Sigmoid colon (tissue), 7 donors: Measurements from ENCODE around the gene SNX5. TPM values are rescaled to one million over a fixed set of nuclear protein-coding genes. Genes with fewer than 3 reads are reported as not detected.

Experiments used
- DNase-seq: peaks from one replicate; pipeline ENCODE4 v3.0.0-alpha.2; 2019
- H3K27ac ChIP-seq, 4 donors: fragments of 200-600 bp; sonication (generic); one replicate each; pipeline ENCODE4 v1.5.1; 2016 to 2019; ENCODE audit warnings: mild to moderate bottlenecking in 1 of 4
- H3K27me3 ChIP-seq, 3 donors: fragments of 200-600 bp; sonication (generic); one replicate each; pipeline ENCODE4 v1.5.1; 2019; ENCODE audit warnings: mild to moderate bottlenecking in 1 of 3
- H3K36me3 ChIP-seq, 4 donors: fragments of 200-600 bp; sonication (generic); one replicate each; pipeline ENCODE4 v1.5.1; 2016 to 2019
- H3K4me1 ChIP-seq, 4 donors: fragments of 200-600 bp; sonication (generic); one replicate each; pipeline ENCODE4 v1.5.1; 2017 to 2019
- H3K4me3 ChIP-seq, 4 donors: fragments of 200-600 bp; sonication (generic); one replicate each; pipeline ENCODE4 v1.5.1; 2017 to 2019; ENCODE audit warnings: mild to moderate bottlenecking in 2 of 4, moderate library complexity in 1 of 4
- H3K9me3 ChIP-seq, 4 donors: fragments of 200-600 bp in 3 of 4; sonication (generic) in 3 of 4; one replicate each; pipeline versions ENCODE4 v1.5.1 to v1.6.1; 2013 to 2019
- EP300 ChIP-seq, 4 donors: sonication (generic); formaldehyde crosslinking; IDR thresholded peaks; one replicate each; pipeline ENCODE4 v1.6.1; 2017; ENCODE audit warnings: antibody characterized with exemption in 4 of 4
- POLR2A ChIP-seq, 2 donors: fragments of 450-650 bp; IDR thresholded peaks; one replicate each; pipeline ENCODE4 v1.6.1; 2016; ENCODE audit warnings: antibody characterized with exemption in 2 of 2, mild to moderate bottlenecking in 2 of 2, moderate library complexity in 2 of 2
- POLR2AphosphoS5 ChIP-seq, 4 donors: sonication (generic); formaldehyde crosslinking; IDR thresholded peaks; one replicate each; pipeline ENCODE4 v1.6.1; 2017; ENCODE audit warnings: antibody characterized with exemption in 4 of 4
- WGBS, 2 donors: extraction: QIAGEN DNeasy Blood & Tissue Kit; methylation state at CpG; one replicate each; pipeline ENCODE4 v1.1.7; 2013; 5-methylcytosine and 5-hydroxymethylcytosine counted together
- intact Hi-C: fragments of 100-400 bp; cut with DNase I; formaldehyde crosslinking; loops from one replicate; pipeline ENCODE4 v1.15.1; 2023
- polyA plus RNA-seq, 3 donors: library from polyadenylated mRNA; stranded (reverse); fragments of 200-250 nt; gene quantifications; one replicate each; pipeline ENCODE4 v1.2.3, GENCODE V29; 2013
- total RNA-seq, 4 donors: library from RNA; depleted of rRNA; stranded (reverse); fragments of >200 nt; gene quantifications; one replicate each; pipeline ENCODE4 v1.1.0, GENCODE V29; 2016
- TF ChIP-seq, protein P1 (sequence below), 4 experiments: fragments of 450-650 bp in 3 of 4; fragments of 200-600 bp in 1 of 4; IDR thresholded peaks; one replicate each; pipeline ENCODE4 v1.5.1; 2016 to 2019; ENCODE audit warnings: antibody characterized with exemption in 4 of 4, mild to moderate bottlenecking in 3 of 4, moderate library complexity in 2 of 4
- donor health status: healthy with polysubstance abuse.
- donor health status: Bipolar disorder and iron deficiency.
- donor health status: healthy.

SNX5 gene
- total and polyA plus RNA-seq, 7 donors: 69.0 to 98.5 (median 79.5) TPM

DNA sequence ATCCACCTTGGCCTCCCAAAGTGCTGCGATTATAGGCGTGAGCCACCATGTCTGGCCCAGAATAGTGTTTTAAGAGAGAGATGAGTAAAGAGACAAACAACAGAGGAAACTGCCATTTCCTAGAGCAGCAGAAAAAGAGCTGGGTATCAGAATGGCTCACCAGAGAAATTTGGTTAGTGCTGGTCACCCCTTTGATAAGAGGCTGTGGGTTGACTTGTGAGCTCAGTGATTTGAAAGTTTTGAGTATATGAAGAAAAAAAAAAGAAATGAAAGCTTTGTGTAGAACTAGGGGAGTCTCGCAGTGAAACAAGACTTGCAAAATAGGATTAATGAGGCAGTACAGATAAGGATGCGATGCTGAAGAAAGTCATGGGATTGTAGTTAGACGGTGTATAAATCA, 29.9 kb upstream of the SNX5 start:
- Histone ChIP-seq H3K9me3 (no peaks in the 10 kb centered on the region), H3K36me3 (no peaks in the 10 kb centered on the region), H3K27me3 (no peaks in the 10 kb centered on the region), H3K4me3 (no peak overlapping the region), H3K4me1 (peaks cover 0 to 20% (median 13%) of the 10 kb centered on the region in 4 donors), H3K27ac (no peak overlapping the region)
- intact Hi-C loops: loop anchor here (10.0 kb wide), 1 partner anchor 494 kb away; no protein-coding TSS in a partner anchor
- DNase-seq: no peak
- TF ChIP-seq, protein P1, sequence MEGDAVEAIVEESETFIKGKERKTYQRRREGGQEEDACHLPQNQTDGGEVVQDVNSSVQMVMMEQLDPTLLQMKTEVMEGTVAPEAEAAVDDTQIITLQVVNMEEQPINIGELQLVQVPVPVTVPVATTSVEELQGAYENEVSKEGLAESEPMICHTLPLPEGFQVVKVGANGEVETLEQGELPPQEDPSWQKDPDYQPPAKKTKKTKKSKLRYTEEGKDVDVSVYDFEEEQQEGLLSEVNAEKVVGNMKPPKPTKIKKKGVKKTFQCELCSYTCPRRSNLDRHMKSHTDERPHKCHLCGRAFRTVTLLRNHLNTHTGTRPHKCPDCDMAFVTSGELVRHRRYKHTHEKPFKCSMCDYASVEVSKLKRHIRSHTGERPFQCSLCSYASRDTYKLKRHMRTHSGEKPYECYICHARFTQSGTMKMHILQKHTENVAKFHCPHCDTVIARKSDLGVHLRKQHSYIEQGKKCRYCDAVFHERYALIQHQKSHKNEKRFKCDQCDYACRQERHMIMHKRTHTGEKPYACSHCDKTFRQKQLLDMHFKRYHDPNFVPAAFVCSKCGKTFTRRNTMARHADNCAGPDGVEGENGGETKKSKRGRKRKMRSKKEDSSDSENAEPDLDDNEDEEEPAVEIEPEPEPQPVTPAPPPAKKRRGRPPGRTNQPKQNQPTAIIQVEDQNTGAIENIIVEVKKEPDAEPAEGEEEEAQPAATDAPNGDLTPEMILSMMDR (IDR thresholded peaks at IDR 0.05): no peak
- TF ChIP-seq POLR2A (IDR thresholded peaks at IDR 0.05): no peak
- no peak for TF ChIP-seq POLR2AphosphoS5 (IDR thresholded peaks at IDR 0.05)
- TF ChIP-seq EP300 (IDR thresholded peaks at IDR 0.05): no peak
- 92 to 95% methylated on average over 5 of the region's 5 CpGs for WGBS, 2 donors

DNA sequence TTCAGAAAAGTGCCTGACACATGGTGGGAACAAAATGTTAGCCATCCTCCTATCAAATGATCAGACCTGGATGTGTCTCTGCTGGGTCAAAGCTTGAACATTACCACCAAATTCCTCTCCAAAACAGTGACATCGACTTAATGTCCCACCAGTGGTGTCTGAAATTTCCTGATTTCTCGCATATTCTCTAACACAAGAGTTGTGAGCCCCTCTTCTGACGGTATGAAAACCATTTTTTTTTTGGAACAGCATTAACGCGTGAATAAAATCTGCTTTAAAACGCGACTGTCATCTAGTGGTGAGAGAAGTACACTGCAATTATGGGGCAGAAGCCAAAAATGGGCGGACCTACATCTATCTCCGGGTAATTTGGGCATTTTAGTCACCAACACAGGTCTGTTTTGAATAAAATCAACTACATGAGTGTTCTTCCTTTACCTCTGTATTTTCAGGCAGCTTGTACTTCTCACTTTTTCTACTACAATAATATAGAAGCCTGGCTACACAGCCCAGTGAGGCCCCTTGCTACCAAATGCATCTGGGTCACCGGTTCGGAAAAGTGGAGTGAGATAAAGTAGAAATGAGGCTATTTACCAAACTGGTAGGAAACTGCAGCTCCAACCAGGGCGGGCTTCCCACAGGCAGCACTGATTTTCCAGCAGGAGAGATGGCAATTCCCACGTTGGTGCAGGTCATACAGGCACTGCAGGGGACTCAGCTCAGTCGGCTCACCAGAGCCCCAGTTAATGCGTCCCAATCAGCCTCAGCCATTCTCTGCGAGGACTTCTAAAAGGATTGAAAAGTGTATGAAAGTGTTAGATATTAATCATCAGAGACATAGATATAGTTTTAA, 27.6 kb upstream of the SNX5 start:
- no peak for DNase-seq
- Histone ChIP-seq H3K4me3 (no peak overlapping the region), H3K27me3 (no peaks in the 10 kb centered on the region), H3K27ac (no peak overlapping the region), H3K36me3 (no peaks in the 10 kb centered on the region), H3K4me1 (peaks cover 0 to 13% (median 5%) of the 10 kb centered on the region in 4 donors), H3K9me3 (no peaks in the 10 kb centered on the region)
- 26 to 31% methylated on average over 16 of the region's 16 CpGs for whole genome bisulfite sequencing, 2 donors
- TF ChIP-seq POLR2A (IDR thresholded peaks at IDR 0.05) (no peak), EP300 (IDR thresholded peaks at IDR 0.05) (no peak), POLR2AphosphoS5 (IDR thresholded peaks at IDR 0.05) (peak in 2 of 4 donors; percentile 50 to 51)
- TF ChIP-seq, protein P1 (IDR thresholded peaks at IDR 0.05): peak; percentile 83 to 97 (median 96)
- intact Hi-C loops: loop anchor here (10.0 kb wide), 1 partner anchor 491 kb away; no protein-coding TSS in a partner anchor

DNA sequence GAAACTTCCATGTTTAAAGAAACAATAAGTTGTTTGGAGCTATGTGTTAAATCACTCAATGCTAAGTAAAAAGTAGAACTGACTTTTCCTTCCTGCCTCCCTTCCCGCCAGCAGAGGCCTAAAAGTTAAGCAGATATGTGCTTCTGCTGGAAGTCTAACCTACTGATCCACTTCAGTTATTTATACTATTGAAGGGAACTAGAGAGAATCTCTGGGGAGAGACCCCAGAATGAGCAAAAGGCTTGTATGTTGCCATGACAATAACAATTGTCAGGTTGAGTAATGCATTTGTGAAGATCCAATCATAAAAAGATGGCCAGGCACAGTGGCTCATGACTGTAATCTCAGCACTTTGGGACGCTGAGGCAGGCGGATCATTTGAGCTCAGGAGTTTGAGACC, 25.0 kb upstream of the SNX5 start:
- Histone ChIP-seq H3K9me3 (no peaks in the 10 kb centered on the region), H3K4me3 (no peak overlapping the region), H3K4me1 (peaks cover 0 to 8% (median 4%) of the 10 kb centered on the region in 4 donors), H3K27me3 (no peaks in the 10 kb centered on the region), H3K36me3 (peaks cover 0 to 11% (median 0%) of the 10 kb centered on the region in 4 donors), H3K27ac (no peak overlapping the region)
- WGBS, 2 donors: 95% methylated on average over 3 of the region's 3 CpGs
- intact Hi-C loops: loop anchor here (10.0 kb wide), 1 partner anchor 489 kb away; no protein-coding TSS in a partner anchor
- TF ChIP-seq, protein P1 (IDR thresholded peaks at IDR 0.05): no peak
- TF ChIP-seq POLR2A (IDR thresholded peaks at IDR 0.05) (no peak), EP300 (IDR thresholded peaks at IDR 0.05) (no peak), POLR2AphosphoS5 (IDR thresholded peaks at IDR 0.05) (no peak)
- no peak for DNase-seq

DNA sequence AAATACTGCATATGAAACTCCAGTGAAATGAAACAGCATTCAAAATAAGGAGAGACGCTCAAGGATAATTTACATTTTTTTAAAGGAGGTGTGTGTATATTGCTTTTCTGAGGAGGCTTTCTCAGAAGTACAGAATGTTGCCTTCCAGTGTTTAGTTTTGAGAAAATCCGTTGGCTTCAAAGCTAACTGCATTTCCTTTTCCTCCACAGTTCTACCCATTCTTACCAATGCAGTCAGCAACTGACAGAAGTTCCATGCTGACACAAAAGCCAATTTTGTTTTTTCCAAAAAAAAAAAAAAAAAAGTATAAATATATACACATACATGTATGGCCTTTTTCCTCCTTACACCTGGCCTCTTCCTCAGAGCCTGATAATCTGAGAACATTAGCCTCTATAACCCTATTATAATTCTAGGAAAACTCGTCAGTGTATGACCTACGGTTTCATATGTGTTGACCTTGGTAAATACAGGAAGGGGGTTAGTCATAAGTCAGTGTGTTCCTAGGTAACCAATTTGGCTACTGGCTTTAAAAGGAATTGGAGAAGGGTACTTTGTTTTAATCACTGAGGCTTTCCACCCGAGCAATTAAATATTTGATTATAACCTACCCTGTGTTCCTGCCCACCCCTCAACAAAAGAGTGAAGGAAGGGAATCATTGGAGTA, 24.4 kb upstream of the SNX5 start:
- intact Hi-C loops: loop anchor here (10.0 kb wide), 1 partner anchor 488 kb away; no protein-coding TSS in a partner anchor
- H3K4me1 ChIP-seq: peaks cover 0 to 8% (median 4%) of the 10 kb centered on the region in 4 donors
- H3K9me3 ChIP-seq: no peaks in the 10 kb centered on the region
- DNase-seq: no peak
- no peaks in the 10 kb centered on the region for H3K27me3 ChIP-seq
- H3K27ac ChIP-seq: peak overlapping the region in 1 of 4 donors; percentile 38
- H3K36me3 ChIP-seq: peaks cover 0 to 17% (median 0%) of the 10 kb centered on the region in 4 donors
- no peak for TF ChIP-seq POLR2A (IDR thresholded peaks at IDR 0.05)
- TF ChIP-seq EP300 (IDR thresholded peaks at IDR 0.05): no peak
- H3K4me3 ChIP-seq: no peak overlapping the region
- 37 to 56% methylated on average over 5 of the region's 5 CpGs for WGBS, 2 donors

DNA sequence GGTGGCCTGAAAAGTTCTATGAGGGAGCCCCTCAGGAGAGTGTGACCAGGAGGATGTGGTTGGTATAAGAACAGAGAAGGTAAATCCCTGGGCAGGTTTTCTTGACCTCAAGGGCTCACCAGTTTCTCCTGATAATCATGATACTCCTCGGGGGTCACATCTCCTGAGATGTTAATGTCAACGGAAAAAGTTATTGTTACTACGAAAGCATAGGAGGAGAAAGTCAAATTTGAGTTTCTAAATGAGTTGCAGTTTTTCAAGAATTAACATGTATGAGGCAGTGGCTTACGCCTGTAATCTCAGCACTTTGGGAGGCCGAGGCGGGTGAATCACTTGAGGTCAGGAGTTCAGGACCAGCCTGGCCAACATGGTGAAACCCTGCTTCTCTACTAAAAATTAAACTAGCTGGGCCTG, 23.6 kb upstream of the SNX5 start:
- TF ChIP-seq POLR2A (IDR thresholded peaks at IDR 0.05): no peak
- TF ChIP-seq, protein P1 (IDR thresholded peaks at IDR 0.05): no peak
- TF ChIP-seq POLR2AphosphoS5 (IDR thresholded peaks at IDR 0.05): no peak
- TF ChIP-seq EP300 (IDR thresholded peaks at IDR 0.05): no peak
- DNase-seq: no peak
- WGBS, 2 donors: 79 to 85% methylated on average over 6 of the region's 6 CpGs
- intact Hi-C loops: loop anchor here (10.0 kb wide), 1 partner anchor 487 kb away; no protein-coding TSS in a partner anchor
- Histone ChIP-seq H3K36me3 (peaks cover 0 to 18% (median 0%) of the 10 kb centered on the region in 4 donors), H3K9me3 (no peaks in the 10 kb centered on the region), H3K4me1 (peaks cover 0 to 8% (median 4%) of the 10 kb centered on the region in 4 donors), H3K27ac (no peak overlapping the region), H3K4me3 (no peak overlapping the region), H3K27me3 (no peaks in the 10 kb centered on the region)
